Raji (cell line): ENCODE measurements around the gene U2AF2.

Experiments
- POLR2A ChIP-seq: IDR thresholded peaks from 2 replicates; pipeline ENCODE4 v1.6.1; 2011; ENCODE audit warnings: low read depth, low read length, control low read depth; ENCODE audit not compliant: insufficient read depth

U2AF2 gene

GRCh38 chr19:55616395-55616875 is 38.4 kb upstream of the U2AF2 start:
- TF ChIP-seq POLR2A, result no peak

DNA sequence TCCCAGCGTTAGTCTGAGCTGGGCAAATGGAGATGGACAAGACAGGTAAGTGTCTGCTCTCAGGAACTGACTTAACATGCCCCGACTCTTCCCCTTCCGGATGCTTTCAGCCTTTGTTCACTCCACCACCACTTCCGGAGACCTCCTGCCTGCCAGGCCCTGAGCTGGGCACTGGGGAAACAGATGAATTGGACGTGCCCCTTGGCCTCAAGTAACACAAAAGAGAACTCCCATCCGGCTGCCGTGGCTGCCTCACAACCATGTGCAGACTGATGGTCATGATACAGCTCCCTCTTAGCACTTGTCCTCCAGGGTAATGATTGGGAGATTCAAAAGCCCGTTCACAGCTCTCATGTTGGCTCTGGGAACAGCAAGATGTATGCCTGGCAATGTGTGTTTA is 37.4 kb upstream of the U2AF2 start:
- no peak for TF ChIP-seq POLR2A

DNA sequence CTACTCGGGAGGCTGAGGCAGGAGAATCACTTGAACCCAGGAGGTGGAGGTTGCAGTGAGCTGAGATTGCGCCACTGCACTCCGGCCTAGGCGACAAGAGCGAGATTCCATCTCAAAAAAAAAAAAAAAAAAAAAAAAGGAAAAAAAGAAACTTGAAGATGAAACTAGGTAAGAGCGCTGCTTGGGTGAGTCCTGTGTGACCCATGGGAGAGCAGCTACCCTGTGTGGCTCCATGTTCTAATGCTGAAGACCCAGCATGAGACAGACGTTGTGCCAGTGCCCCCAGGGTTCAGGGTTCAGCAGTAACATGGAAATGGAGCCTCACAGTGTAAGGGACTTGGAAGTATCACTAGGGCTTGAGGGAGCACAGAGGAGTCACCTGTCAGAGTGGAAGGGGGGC is 36.4 kb upstream of the U2AF2 start:
- no peak for TF ChIP-seq POLR2A

DNA sequence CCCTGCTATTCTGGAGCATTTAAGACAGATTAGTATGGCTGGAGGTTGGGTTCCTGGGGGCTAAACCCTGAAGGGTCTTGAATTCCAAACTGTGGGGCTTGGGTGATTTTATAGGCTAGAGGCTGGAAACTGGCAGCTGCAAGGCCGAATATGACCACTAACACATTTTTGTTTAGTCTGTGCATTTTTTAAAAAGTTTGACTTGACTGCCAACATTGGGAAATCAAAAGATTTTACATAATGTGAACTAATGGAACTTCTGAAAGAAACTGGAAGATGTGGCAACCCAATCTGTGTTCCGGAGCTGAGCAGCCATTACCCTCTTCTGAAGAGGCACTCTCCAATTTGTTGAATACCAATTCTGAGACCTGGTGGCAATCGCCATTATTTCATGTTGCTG is 35.5 kb upstream of the U2AF2 start:
- no peak for TF ChIP-seq POLR2A

GRCh38 chr19:55620410-55621204 is 34.2 kb upstream of the U2AF2 start:
- no peak for TF ChIP-seq POLR2A

GRCh38 chr19:55621205-55621672 is 33.6 kb upstream of the U2AF2 start:
- no peak for TF ChIP-seq POLR2A

- no peak for TF ChIP-seq POLR2A
Measured at GRCh38 chr19:55621673-55622231, 33.1 kb upstream of the U2AF2 start.

DNA sequence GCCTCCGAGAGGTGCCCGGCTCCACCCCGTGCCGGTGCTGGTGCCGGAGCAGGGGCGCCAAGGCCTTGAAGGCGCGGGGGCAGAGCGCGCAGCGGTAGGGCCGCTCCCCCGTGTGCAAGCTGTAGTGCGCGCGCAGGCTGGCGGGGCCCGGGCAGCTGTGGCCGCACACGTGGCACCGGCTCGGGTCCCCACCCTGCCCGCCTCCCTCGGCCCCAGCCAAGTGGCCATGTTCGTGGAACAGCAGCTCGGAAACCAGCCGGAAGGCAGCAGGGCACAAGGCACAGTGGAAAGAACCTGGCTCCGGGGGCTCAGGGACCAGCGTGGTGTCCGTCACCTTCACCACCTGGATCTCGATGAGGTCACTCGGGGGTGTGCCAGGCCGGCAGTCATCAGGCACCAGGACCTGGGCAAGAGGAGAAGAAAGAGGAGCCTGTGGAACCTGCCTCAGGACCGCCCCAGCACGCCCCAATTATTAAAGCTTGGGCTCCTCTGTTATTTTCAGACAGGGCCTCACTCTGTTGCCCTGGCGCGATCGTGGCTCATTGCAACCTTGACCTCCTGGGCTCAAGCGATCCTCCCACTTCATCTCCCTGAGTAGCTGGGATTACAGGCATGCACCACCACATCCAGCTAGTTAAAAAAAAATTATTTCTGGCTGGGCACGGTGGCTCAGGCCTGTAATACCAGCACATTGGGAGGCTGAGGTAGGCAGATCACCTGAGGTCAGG is 32.4 kb upstream of the U2AF2 start:
- TF ChIP-seq POLR2A, result no peak

GRCh38 chr19:55623130-55623529 is 31.7 kb upstream of the U2AF2 start:
- TF ChIP-seq POLR2A, result no peak

DNA sequence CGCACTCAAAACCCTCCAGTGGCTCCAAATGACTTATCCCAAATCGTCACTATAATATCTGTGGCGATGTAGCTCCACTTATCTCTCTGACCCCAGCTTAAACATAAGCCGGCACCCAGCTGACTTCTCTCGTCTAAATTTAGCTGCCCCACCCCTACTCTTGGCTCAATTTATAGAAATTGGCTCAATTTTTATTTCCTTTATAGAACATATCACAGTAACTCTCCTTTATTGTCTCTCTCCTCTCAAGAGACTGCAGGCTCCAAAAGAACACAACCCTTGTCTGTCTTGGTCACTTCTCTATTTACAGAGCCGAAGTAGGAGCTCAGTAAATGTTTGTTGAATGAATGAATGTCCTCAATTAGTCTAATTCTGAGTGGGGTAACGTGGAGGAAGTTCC is 31.3 kb upstream of the U2AF2 start:
- no peak for TF ChIP-seq POLR2A

- peak; percentile 42 for TF ChIP-seq POLR2A
Measured at GRCh38 chr19:55624109-55625003, 30.5 kb upstream of the U2AF2 start, which contains the start of gene ZNF784. TSS of gene ZNF784 (minus strand) at chr19:55624566. CDS start at chr19:55624561, 5 bp downstream.

- no peak for TF ChIP-seq POLR2A
Measured at GRCh38 chr19:55625004-55625326, 29.9 kb upstream of the U2AF2 start.

DNA sequence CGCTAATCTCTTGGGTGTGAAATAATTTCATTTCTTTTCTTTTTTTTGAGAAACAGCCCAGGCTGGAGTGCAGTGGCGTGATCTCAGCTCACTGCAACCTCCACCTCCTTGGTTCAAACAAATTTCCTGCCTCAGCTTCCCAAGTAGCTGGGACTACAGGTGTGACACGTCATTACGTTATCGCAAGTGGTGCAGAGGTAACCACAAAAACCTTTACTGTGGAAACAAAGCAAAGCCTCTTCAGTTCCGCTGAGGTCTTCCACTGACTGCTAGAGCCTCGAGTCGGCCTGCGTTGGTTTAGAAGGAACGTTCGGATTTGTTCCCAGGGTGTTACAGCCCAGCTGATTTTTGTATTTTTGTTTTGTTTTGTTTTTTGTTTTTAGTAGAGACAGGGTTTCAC is 28.5 kb upstream of the U2AF2 start:
- TF ChIP-seq POLR2A, result no peak

DNA sequence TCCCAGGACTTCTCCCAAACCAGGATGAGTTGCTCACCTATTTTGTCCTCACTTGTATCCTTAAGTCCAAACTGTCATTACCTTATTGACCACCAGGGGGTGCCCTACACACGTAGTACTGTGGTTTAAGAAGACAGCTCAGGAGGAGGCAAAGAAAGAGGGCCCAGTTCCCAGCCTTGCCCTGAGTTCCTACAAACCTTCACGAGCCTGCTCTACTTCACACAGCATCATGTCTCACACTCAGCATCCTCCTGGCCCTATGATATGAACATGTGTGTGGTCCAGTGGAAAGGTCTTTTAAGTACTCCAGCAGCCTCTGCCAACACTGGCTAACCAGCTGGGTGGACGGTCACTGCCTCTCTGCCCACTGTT is 22.4 kb upstream of the U2AF2 start:
- no peak for TF ChIP-seq POLR2A

DNA sequence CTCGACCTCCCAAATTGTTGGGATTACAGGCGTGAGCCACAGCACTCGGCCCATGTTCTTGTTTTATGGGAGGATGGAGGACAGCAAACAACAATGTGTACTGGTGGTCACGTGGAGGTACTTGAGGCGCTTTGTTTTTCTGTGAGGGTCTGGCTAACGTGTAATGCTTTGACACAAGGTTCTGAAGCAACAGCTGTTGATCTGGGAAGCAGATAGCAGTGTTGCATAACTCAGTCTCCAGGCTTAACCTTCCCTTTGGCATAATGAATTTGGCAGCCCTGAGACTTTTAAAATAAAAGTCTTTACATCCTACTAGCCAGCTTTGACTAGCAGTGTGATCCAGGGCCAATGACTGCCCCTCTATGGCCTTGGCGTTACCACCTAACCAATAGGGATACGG is 21.0 kb upstream of the U2AF2 start:
- no peak for TF ChIP-seq POLR2A

GRCh38 chr19:55635334-55635717 is 19.5 kb upstream of the U2AF2 start:
- no peak for TF ChIP-seq POLR2A
